HG03175 (cell line): ENCODE results near the gene PDS5A.
"Not testable (repeated sequence)": the region's sequence is repeated elsewhere in the genome, so short reads cannot be mapped to it uniquely, and the experiment has no call there.

Source experiments
- ATAC-seq: cut with Tn5 transposase; IDR thresholded peaks from one replicate; pipeline ENCODE4 v1.9.1; 2021; ENCODE audit warnings: mild to moderate bottlenecking, moderate library complexity; ENCODE audit not compliant: unreplicated experiment

PDS5A gene

DNA sequence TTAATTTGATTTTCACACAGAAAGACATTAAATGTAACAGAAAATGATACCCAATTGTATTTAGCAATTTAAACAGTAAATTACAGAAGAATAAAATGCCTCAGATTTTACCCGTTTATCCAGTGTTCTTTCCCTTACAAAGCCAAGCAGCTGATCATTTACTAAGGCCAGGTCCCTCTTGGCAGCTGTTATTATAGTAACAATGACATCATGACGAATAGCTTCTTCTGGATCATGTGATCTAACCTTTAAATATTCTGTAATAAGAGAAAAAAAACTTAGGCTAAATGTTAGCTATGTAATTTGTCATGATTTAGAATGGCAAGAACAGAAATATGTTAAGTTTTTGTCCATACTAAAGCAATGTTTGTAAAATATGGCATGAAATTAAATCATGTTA lies 69.4 kb downstream of the PDS5A start:
- ATAC-seq: no peak

DNA sequence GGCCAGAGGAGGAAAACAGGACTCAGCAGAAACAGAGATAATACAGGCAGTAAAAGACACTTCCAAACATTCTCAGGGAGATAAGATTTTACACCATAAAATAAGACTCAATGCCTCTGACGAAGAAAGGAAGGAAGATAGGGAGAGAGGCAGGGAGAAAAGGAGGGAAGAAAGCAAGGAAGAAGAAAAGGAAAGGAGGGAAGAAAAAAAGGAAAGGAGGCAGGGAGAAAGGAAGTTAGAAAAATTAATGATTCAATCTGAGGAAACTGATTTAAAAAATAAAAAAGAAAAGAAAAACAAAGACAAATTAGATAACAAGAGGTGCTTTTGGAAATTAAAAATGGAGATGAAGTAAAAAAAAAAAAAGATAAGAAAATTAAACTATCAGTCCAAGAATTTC lies 72.1 kb downstream of the PDS5A start:
- no peak for ATAC-seq

DNA sequence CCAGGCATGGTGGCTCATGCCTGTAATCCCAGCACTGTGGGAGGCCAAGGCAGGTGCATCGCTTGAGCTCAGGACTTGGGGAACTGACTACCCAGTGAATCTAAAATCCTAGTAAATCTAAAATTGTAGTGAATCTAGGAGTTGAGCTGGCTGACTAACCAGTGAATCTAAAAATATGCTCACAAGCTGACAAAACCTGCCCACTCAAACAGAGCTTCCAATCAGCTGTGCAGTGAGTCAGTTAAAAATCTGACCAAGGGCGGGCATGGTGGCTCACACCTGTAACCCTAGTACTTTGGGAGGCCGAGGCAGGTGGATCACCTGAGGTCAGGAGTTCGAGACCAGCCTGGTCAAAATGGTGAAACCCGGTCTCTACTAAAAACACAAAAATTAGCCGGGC lies 72.7 kb downstream of the PDS5A start:
- not testable (repeated sequence) for ATAC-seq

DNA sequence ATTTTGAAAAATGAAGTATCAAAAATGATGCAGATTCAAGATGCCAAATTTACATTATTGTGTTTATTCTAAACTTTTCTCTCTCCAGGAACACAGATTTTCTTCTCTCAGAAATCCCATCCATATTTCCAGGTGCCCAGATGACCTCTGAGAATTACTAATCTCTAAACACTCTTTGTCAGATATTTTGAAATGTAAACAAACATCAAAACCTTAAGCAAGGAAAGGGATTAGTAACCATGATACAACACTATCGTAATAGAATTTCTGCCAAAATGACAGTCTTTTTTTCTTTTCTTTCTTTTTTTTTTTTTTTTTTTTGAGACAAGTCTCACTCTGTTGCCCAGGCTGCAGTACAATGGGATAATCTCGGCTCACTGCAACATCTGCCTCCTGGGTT lies 76.7 kb downstream of the PDS5A start:
- ATAC-seq: no peak

DNA sequence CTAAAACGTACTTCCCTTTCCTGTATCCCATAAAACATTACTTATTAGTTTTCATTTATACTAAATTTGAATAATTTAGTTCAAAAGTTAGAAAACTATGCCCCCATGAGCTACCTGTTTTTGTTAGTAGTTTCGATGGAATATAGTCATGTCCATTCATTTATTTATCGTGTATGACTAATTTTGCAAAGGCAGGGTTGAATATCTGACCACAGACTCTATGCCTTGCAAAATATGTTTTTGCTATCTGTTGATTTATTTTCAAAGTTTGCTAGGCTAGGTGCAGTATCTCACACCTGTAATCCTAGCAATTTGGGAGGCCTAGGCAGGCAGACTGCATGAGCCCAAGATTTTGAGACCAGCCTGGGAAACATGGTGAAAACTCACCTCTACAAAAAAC lies 78.4 kb downstream of the PDS5A start:
- no peak for ATAC-seq

DNA sequence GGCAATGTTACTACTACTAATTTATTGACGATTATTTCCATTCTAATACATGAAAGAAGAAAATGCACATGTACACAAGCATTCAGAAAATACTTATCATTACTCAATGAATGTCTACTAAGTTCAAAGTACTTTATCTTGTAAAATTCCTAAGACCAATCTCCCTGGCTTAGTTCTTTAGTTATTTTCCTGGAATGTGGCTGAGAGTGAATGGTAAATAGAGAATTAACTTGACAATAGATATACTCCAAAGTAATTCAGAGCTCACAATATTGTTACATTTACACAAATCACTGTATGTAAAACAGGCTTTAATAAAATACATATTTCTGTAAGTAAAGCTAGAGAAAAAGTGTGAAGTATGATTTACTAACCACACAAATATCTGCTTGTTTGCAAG lies 79.7 kb downstream of the PDS5A start:
- ATAC-seq: no peak

DNA sequence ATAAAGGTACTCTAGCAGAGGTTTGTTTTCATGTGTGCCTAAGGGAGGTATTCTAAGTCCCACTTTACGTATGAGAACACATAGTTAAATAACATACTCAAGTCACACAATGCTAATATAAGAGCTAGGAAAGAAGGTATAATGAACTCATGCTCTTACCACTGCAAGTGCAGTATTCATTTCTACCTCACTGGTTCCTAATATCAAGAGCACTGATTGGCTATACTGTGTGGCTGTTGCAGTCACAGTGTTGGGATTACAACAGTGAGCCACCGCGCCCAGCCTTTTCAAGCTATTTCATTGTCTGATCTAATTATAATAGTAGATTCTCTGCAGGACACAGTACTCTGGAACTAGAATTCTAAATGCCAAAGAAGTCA lies 84.0 kb downstream of the PDS5A start:
- no peak for ATAC-seq

DNA sequence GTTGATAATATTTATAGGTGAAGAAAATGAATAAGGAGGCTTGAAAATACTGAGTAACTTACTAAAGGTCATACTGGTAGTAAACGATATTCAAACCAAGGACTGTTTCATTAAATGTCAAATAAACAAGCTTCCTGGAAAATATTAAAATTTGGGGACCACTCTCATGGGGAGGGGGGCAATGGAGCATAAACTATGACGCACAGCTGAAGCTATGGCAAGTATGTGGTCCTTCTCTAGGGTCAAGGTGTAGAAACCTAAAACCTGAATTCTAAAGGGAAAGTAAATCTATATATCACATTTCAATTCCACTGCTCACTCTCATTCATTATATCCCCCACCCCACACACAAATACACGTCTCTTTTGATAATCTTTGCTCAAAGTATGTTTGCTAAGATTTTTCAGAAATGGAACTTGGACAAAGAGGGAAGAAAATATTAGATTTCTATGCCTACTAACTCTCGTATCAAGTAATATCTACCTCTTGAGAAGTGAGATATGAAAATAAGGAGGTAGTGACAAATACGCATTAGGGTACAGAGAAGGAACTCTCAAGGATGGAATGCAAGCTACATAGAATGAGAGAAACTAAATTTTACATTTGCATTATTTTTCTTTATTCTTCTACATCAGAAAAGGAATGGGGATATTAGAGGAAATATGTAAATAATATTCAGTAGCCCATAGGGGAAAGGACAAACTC lies 84.6 kb downstream of the PDS5A start:
- no peak for ATAC-seq

DNA sequence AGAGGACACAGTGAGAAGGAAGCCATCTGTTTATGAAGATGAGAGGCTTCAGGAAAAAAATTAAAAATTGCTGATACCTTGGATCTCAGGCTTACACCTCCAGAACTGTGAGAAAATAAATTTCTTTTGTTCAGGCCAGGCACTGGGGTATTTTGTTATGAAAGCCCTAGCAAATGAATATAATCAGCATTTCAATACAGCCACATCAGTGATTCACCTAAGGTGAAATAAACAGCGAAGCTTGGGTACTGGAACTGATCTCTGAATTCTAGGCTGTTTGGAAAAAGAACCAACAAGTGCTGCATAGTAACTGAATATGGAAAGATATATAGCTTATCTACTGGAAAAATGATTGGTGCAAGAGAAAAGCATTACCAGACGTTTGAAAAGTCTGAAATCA lies 88.5 kb downstream of the PDS5A start:
- ATAC-seq: no peak

DNA sequence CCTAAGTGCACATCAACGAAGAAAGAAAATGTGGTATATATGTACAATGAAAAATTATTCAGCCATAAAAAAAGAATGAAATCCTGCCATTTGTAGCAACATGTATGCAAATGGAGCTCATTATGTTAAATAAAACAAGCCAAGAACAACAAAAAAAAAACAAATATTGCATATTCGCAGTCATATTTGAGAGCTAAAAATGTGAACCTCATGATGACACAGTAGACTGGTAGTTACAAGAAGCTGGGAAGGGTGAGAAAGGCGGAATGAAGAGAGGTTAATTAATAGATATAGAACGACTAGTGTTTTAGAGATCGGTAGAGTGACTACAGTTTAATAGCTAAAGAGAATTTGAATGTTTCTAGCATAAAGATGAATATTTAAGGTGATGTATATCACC lies 89.2 kb downstream of the PDS5A start:
- no peak for ATAC-seq

DNA sequence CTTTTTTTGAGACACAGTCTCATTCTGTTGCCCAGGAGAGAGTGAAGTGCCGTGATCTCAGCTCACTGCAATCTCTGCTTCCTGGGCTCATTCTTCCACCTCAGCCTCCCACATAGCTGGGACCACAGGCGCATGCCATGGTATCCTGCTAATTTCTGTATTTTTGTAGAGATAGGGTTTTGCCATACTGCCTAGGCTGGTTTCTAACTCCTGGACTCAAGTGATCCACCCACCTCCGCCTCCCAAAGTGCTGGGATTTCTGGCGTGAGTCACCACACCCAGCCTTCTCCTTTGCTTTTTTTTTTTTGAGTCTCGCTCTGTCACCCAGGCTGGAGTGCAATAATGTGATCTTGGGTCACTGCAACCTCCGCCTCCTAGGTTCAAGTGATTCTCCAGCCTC lies 94.1 kb downstream of the PDS5A start:
- no peak for ATAC-seq

DNA sequence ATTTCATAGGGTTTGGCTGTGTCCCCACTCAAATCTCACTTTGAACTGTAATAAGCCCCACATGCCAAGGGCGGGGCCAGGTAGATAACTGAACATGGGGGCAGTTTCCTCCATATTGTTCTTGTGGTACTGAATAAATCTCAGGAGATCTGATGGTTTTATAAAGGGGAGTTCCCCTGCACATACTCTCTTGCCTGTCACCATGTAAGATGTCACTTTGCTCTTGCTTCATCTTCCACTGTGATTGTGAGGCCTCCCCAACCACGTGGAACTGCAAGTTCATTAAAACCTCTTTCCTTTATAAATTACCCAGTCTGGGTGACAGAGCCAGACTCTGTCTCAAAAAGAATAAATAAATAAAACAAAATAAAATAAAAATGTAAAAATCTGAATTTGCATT lies 95.9 kb downstream of the PDS5A start:
- ATAC-seq: no peak

DNA sequence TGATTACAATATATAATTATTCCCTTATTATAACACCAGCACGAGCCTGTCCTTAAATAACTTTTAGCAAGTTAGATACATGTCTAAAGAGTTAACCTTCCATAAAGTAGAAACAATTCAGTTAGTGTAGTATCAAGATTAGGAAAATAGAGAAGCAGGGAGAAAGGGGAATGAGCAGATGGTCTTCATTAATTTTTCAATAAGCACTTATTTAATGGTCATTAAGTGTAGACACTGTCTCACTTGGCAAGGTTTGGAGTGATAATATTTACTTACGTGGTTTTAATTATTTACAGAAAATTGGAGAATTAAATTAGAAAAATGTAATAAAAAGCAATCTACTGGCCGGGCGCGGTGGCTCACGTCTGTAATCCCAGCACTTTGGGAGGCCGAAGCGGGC lies 99.7 kb downstream of the PDS5A start:
- ATAC-seq: no peak

DNA sequence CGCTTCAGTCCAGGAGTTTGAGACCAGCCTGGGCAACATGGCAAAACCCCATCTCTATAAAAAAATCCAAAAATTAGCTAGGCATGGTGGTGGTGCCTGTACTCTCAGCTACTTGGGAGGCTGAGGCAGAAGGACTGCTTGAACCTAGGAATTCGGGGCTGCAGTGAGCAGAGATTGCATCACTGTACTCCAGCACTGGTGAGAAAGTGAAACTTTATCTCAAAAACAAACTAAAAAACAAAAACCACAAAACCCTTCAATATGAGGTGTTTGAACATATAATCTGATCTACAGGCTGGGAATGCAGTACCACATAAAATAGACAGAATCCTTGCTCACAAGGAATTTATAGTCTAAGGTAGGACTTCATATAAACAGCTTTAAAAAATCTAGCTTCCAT lies 103.9 kb downstream of the PDS5A start:
- ATAC-seq: no peak

DNA sequence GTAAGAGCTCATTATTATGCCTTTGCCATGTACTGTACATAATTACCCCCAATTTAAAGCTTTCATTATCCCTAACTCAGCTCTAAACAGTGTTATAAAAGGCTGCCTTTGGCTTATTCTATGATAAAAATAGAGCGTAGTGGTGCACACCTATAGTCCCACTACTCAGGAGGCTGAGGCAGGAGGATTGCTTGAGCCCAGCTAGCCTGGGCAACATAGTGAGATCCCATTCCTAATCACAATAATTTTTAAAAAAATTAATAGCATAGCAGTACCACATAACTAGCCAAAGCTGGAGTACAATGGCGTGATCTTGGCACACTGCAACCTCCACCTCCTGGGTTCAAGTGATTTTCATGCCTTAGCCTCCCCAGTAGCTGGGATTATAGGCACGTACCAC lies 112.4 kb downstream of the PDS5A start:
- no peak for ATAC-seq

DNA sequence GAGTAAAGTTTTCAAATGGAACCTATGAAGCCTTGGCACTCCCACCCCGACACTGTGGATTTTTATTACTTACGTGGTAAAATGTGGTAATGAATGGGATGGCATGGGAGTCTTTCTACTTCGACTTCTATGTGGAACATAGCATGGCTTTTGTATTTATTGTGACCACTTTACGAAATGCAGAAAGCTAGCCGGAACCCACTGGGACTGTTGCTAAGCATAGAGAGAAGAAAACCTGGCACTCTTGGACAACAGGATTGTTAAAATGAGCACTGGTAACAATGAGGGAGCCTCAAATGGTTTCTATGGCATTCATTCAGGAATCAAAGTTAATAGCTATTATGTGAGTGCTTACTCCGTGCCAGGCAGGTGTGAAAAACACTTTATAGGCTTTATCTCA lies 113.3 kb downstream of the PDS5A start:
- no peak for ATAC-seq

DNA sequence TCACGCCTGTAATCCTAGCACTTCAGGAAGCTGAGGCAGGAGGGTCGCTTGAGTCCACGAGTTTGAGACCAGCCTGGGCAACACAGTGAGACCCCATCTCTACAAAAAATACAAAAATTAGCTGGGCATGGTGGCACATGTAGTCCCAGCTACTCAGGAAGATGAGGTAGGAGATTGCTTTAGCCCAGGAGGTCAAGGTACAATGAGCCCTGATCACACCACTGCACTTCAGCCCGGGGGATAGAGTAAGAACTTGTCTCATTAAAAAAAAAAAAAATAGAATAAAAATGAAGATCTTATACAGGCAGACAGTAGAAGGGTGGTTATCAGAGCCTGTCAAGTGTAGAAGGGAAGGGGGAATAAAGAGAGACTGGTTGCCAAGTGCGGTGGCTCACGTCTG lies 116.9 kb downstream of the PDS5A start:
- ATAC-seq: no peak

DNA sequence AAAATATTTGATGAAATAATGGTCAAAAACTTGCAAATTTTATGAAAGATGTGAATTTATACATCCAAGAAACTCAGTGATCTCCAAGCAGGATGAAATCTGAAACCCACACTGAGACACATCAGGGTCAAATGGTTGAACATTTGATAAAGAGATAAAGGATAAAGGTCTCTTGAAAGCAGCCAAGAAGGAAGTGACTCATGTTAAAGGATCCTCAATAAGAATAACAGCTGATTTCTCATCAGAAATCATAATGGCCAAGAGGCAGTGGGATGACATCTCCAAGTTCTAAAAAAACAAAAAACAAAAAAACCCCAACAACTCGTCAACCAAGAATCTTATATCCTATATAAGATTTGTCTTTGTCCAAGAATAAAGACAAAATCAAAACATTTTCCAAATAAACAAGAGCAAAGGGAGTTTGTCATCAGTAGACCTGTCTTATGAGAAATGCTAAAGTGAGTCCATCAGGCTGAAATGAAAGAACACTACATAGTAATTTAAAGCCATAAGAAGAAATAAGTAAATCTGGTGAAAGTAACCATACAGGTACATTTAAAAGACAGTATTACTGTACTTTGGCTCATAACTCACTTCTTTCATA lies 121.7 kb downstream of the PDS5A start:
- no peak for ATAC-seq

DNA sequence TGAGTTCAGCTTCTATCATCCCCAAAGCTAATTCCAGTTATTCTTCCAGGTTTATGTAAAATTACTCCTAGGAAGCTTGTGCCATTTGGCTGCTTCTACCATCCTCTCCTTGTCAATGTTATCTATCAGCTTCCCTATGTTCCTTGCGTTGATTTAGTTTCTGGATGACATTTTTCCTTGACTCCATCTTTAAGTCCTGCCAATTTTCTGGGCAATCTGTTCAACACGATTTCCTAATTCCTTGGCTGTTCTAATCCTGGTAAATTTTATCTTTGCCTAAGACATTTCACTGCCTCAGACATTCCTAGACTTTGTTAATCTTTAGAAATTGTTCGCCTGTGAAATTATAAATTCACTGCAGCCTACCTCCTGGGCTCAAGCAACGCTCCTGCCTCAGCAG lies 125.1 kb downstream of the PDS5A start:
- ATAC-seq: no peak

DNA sequence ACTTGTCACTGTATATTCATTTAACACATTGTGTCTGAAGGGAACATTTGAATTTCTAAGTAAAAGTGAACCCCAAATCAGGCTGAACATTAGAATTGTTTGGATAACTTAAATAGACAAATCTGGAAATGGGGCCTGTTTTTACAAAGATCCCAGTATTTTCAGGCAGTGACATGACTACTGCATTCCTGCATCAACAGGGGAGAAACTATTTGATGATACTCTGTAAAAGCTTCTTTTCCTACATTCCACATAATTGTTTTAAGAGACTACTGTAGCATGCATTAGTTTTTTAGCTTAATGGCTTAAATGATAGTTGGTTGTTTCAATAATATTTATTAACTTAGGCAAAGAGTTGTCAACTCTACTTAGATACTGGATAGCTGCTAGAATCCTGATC lies 127.0 kb downstream of the PDS5A start:
- no peak for ATAC-seq

DNA sequence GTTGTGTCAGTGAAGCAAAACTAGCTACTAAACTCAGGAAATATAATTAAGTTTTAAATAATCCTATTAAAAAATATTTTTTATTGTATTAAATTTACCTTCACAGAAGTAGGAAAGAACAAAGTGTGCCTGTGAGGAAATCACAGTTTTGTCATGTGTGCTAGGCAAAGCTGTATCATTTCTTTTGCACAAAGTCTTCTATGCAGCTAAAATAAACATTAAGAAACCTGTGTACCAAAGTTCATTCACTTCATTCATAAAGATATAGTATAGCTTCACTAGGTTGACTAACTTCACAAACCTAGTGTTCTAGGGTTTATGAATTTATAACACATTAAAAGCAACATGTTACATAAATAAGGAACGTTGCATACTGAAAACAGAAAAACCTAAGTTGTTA lies 131.0 kb downstream of the PDS5A start:
- ATAC-seq: no peak

DNA sequence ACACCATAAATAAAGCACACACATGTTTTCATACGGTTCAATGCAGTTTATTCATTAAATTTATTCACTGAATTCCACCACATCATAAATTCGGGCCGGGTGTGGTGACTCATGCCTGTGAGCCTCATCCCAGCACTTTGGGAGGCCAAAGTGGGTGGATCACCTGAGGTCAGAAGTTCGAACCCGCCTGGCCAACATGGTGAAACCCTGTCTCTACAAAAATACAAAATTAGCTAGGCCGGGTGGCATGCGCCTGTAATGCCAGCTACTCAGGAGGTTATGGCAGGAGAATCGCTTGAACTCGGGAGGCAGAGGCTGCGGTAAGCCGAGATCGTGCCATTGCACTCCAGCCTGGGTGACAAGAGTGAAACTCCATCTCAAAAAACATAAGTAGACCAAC lies 131.6 kb downstream of the PDS5A start:
- no peak for ATAC-seq

DNA sequence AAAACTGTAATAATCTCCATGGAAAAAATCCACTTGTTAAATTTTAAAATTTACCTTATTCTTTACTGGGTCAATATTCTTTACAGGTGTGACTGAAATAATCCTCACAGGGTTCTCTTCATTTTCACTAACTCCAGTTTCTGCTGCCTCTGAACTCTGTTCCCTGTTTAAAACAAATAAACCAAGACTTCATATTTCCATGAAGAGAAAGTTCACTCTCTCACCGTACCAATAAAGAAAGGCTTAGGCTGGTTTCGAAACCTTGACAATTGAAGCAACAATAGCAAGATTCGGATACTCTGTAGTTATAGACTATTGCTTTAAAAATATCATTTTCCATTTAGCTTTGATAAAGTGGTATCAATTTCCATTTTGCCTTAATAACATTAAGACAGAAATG lies 135.8 kb downstream of the PDS5A start:
- no peak for ATAC-seq
